ENCODE data around the gene NDUFA11. TPM values are rescaled to one million over a fixed set of nuclear protein-coding genes. Genes with fewer than 3 reads are reported as not detected.

The NDUFA11 gene
- total and polyA plus RNA-seq, 7 donors, result 240 to 503 (median 367) TPM

GRCh38 chr19:5950741-5951140 is 47.2 kb upstream of the NDUFA11 start:
- ATAC-seq (no peak), DNase-seq (no peak)
- no peak for TF ChIP-seq CTCF (IDR thresholded peaks at IDR 0.05)
- Histone ChIP-seq H3K27me3 (ENCODE audit: insufficient read depth in 3 of 3, low read length in 2 of 3) (no peaks in the 10 kb centered on the region), H3K36me3 (ENCODE audit: insufficient read depth in 1 of 2, low read depth in 1 of 2) (no peaks in the 10 kb centered on the region), H3K27ac (no peak overlapping the region), H3K4me3 (no peak overlapping the region), H3K4me1 (peaks cover 55% of the 10 kb centered on the region), H3K9me3 (no peaks in the 10 kb centered on the region)
- intact Hi-C loops (cut with DNase I), result no loop called here
- 63 to 66% (median 64%) methylated on average over 3 of the region's 3 CpGs for WGBS, 3 donors

DNA sequence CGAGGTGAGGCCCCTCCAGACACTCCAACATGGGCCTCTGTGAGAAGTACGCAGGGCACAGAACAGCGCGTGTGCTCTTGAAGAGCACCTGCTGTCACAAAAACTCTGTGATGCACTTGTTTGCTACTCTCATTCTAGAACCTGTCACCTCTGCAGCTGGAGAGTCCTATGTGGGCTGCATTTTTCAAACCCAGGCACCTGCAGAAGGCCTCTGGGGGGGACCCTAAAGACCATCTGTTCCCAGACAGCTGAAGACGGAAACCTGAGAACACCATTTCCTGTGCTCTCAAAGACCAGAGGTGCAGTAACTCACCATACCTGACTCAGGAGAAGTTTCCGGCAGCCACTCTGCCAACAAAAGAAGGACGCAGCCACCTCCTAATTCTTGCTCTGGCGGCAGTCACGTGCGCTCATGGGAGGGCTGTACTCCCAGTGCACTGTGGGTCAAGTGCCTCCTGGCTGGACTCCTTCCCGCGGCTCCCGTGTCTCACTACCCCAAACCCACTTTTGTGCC is 46.3 kb upstream of the NDUFA11 start:
- ATAC-seq (peak in 1 of 4 donors; percentile 32), DNase-seq (no peak)
- no peaks in the 10 kb centered on the region for H3K27me3 ChIP-seq (ENCODE audit: insufficient read depth in 3 of 3, low read length in 2 of 3)
- no peak overlapping the region for H3K27ac ChIP-seq
- intact Hi-C loops (cut with DNase I), result loop anchor here in 1 of 2 donors (5.0 kb wide), 1 partner anchor 43 kb away; no protein-coding TSS in a partner anchor
- TF ChIP-seq CTCF (IDR thresholded peaks at IDR 0.05), result no peak
- H3K36me3 ChIP-seq (ENCODE audit: insufficient read depth in 1 of 2, low read depth in 1 of 2), result no peaks in the 10 kb centered on the region
- 71 to 84% (median 80%) methylated on average over 13 of the region's 13 CpGs for WGBS, 3 donors
- H3K9me3 ChIP-seq, result no peaks in the 10 kb centered on the region
- no peak overlapping the region for H3K4me3 ChIP-seq
- peaks cover 52% of the 10 kb centered on the region for H3K4me1 ChIP-seq

- Histone ChIP-seq H3K4me3 (no peak overlapping the region), H3K4me1 (peaks cover 43% of the 10 kb centered on the region), H3K9me3 (no peaks in the 10 kb centered on the region), H3K27ac (no peak overlapping the region), H3K36me3 (ENCODE audit: insufficient read depth in 1 of 2, low read depth in 1 of 2) (no peaks in the 10 kb centered on the region), H3K27me3 (ENCODE audit: insufficient read depth in 3 of 3, low read length in 2 of 3) (no peaks in the 10 kb centered on the region)
- ATAC-seq (no peak), DNase-seq (no peak)
- intact Hi-C loops (cut with DNase I), result loop anchor here in 1 of 2 donors (5.0 kb wide), 1 partner anchor 42 kb away; no protein-coding TSS in a partner anchor
- TF ChIP-seq CTCF (IDR thresholded peaks at IDR 0.05), result no peak
- WGBS, 3 donors, result 64 to 73% (median 71%) methylated on average over 13 of the region's 13 CpGs
Observed at GRCh38 chr19:5948752-5949564, 45.4 kb upstream of the NDUFA11 start.

DNA sequence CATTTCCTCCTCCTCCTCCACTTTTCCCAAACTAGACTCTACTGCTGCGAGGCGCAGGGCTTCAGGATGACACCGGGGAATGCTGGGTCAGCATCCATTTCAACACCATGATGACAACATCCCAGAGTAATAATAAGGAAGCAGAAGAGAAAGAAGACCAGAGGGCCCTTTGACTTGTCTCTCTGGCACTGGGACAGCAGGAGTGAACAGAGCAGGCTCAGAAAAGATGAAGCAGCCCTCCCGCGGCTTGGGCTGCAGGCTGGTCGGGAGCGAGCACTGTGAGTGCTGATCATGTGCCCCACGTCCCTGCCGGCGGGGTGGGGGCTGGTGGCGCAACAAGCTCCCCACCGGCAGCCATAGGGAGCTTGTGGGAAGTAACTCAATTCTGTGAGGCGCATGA is 43.8 kb upstream of the NDUFA11 start:
- Histone ChIP-seq H3K36me3 (ENCODE audit: insufficient read depth in 1 of 2, low read depth in 1 of 2) (no peaks in the 10 kb centered on the region), H3K27me3 (ENCODE audit: insufficient read depth in 3 of 3, low read length in 2 of 3) (no peaks in the 10 kb centered on the region), H3K27ac (peak overlapping the region; percentile 30), H3K4me3 (no peak overlapping the region), H3K9me3 (no peaks in the 10 kb centered on the region), H3K4me1 (peaks cover 28% of the 10 kb centered on the region)
- ATAC-seq (peak; percentile 13 to 51 (median 40)), DNase-seq (peak; percentile 68 to 79)
- TF ChIP-seq CTCF (IDR thresholded peaks at IDR 0.05), result no peak
- WGBS, 3 donors, result 70 to 84% (median 79%) methylated on average over 13 of the region's 13 CpGs
- intact Hi-C loops (cut with DNase I), result loop anchor here in 1 of 2 donors (5.0 kb wide), 1 partner anchor 40 kb away; no protein-coding TSS in a partner anchor

Data from psoas muscle (tissue), 8 donors.